ENCODE data around the gene SPDYC.

The SPDYC gene

GRCh38 chr11:65208785-65209710 lies 39.0 kb downstream of the SPDYC start:
- no peak for DNase-seq

- no peak for DNase-seq
Observed at GRCh38 chr11:65209711-65210360, 39.8 kb downstream of the SPDYC start.

GRCh38 chr11:65210361-65210731 lies 40.3 kb downstream of the SPDYC start:
- DNase-seq, result no peak

GRCh38 chr11:65210748-65211147 lies 40.7 kb downstream of the SPDYC start:
- no peak for DNase-seq

- no peak for DNase-seq
Observed at GRCh38 chr11:65211293-65212105, 41.5 kb downstream of the SPDYC start.

GRCh38 chr11:65212226-65212801 lies 42.3 kb downstream of the SPDYC start:
- no peak for DNase-seq

GRCh38 chr11:65213322-65214211 lies 43.5 kb downstream of the SPDYC start:
- DNase-seq, result no peak

- DNase-seq, result no peak
Observed at GRCh38 chr11:65214212-65214845, 44.3 kb downstream of the SPDYC start.

- DNase-seq, result no peak
Observed at GRCh38 chr11:65215441-65216076, 45.5 kb downstream of the SPDYC start.

- no peak for DNase-seq
Observed at GRCh38 chr11:65216830-65217229, 46.8 kb downstream of the SPDYC start.

GRCh38 chr11:65217441-65218423 lies 47.7 kb downstream of the SPDYC start:
- DNase-seq, result no peak

GRCh38 chr11:65218446-65218845 lies 48.4 kb downstream of the SPDYC start:
- DNase-seq, result no peak

- no peak for DNase-seq
Observed at GRCh38 chr11:65219930-65220213, 49.8 kb downstream of the SPDYC start.

- DNase-seq, result no peak
Observed at GRCh38 chr11:65221026-65221425, 51.0 kb downstream of the SPDYC start.
